ENCODE data around the gene GNL2.

GNL2 gene

GRCh38 chr1:37622131-37622530 is 26.4 kb upstream of the GNL2 start:
- no peak overlapping the region for H3K4me3 ChIP-seq (ENCODE audit: low read length)
- TF ChIP-seq CTCF (conservative IDR thresholded peaks at IDR 0.05; ENCODE audit: low read length): no peak
- DNase-seq (ENCODE audit: low read depth): no peak

- DNase-seq (ENCODE audit: low read depth): peak; percentile 86
- H3K4me3 ChIP-seq (ENCODE audit: low read length): no peak overlapping the region
- no peak for TF ChIP-seq CTCF (conservative IDR thresholded peaks at IDR 0.05; ENCODE audit: low read length)
Measured at GRCh38 chr1:37621326-37621870, 25.7 kb upstream of the GNL2 start.

- H3K4me3 ChIP-seq (ENCODE audit: low read length): no peak overlapping the region
- no peak for TF ChIP-seq CTCF (conservative IDR thresholded peaks at IDR 0.05; ENCODE audit: low read length)
- no peak for DNase-seq (ENCODE audit: low read depth)
Measured at GRCh38 chr1:37620707-37621106, 25.0 kb upstream of the GNL2 start.

GRCh38 chr1:37616330-37616729 is 20.6 kb upstream of the GNL2 start:
- no peak for DNase-seq (ENCODE audit: low read depth)
- TF ChIP-seq CTCF (conservative IDR thresholded peaks at IDR 0.05; ENCODE audit: low read length): no peak
- H3K4me3 ChIP-seq (ENCODE audit: low read length): no peak overlapping the region

GRCh38 chr1:37614105-37614504 is 18.4 kb upstream of the GNL2 start:
- no peak for DNase-seq (ENCODE audit: low read depth)
- no peak overlapping the region for H3K4me3 ChIP-seq (ENCODE audit: low read length)
- no peak for TF ChIP-seq CTCF (conservative IDR thresholded peaks at IDR 0.05; ENCODE audit: low read length)

- no peak overlapping the region for H3K4me3 ChIP-seq (ENCODE audit: low read length)
- TF ChIP-seq CTCF (conservative IDR thresholded peaks at IDR 0.05; ENCODE audit: low read length): no peak
- DNase-seq (ENCODE audit: low read depth): no peak
Measured at GRCh38 chr1:37612186-37612585, 16.4 kb upstream of the GNL2 start.

GRCh38 chr1:37609994-37610393 is 14.3 kb upstream of the GNL2 start:
- no peak for TF ChIP-seq CTCF (conservative IDR thresholded peaks at IDR 0.05; ENCODE audit: low read length)
- no peak overlapping the region for H3K4me3 ChIP-seq (ENCODE audit: low read length)
- DNase-seq (ENCODE audit: low read depth): no peak

Data from AG10803 (cell line).